GM23248 (cell line): ENCODE results near the gene TEX44.

ENCODE experiments used
- EZH2 ChIP-seq: fragments of 200-600 bp; sonication (generic); IDR thresholded peaks from 2 replicates; pipeline ENCODE4 v1.6.1; 2018; ENCODE audit warnings: antibody characterized with exemption, mild to moderate bottlenecking; ENCODE audit not compliant: insufficient read depth, poor library complexity, severe bottlenecking
- EZH2phosphoT487 ChIP-seq: fragments of 200-600 bp; sonication (generic); IDR thresholded peaks from 2 replicates; pipeline ENCODE4 v1.6.1; 2018; ENCODE audit warnings: antibody characterized with exemption, moderate library complexity, mild to moderate bottlenecking, low read depth; ENCODE audit not compliant: insufficient read depth

- no peak for TF ChIP-seq EZH2
- no peak for TF ChIP-seq EZH2phosphoT487
Measured at GRCh38 chr2:231563378-231563961, 29.2 kb upstream of the TEX44 start.
